ENCODE results near the gene SKI. TPM values are rescaled to one million over a fixed set of nuclear protein-coding genes. Genes with fewer than 3 reads are reported as not detected.

Gene SKI
- total RNA-seq, 2 experiments from 2014 or later: 28.3 to 28.9 TPM

- no peak overlapping the region for H3K4me3 Mint-ChIP-seq
- H3K27ac Mint-ChIP-seq: no peak overlapping the region
- DNase-seq: no peak
- no peaks in the 10 kb centered on the region for H3K9me3 Mint-ChIP-seq
- ChIA-PET POLR2A (no interaction called here), CTCF (interaction anchor here (0.7 kb wide), 1 partner anchor 112 kb away, joined by 4 read pairs; the partner anchor contains the start of gene FAAP20)
- H3K36me3 Mint-ChIP-seq: peaks cover 44% of the 10 kb centered on the region
- intact Hi-C loops (cut with micrococcal nuclease): no loop called here
- H3K4me1 Mint-ChIP-seq (ENCODE audit: low read depth): peaks cover 7% of the 10 kb centered on the region
- no peaks in the 10 kb centered on the region for H3K27me3 Mint-ChIP-seq
These were observed 78.2 kb downstream of the SKI start for GRCh38 chr1:2306151-2306978.

GRCh38 chr1:2307064-2307605 is 79.0 kb downstream of the SKI start:
- Mint-ChIP-seq H3K27ac (no peak overlapping the region), H3K27me3 (no peaks in the 10 kb centered on the region), H3K4me1 (ENCODE audit: low read depth) (no peaks in the 10 kb centered on the region), H3K9me3 (no peaks in the 10 kb centered on the region), H3K36me3 (peaks cover 44% of the 10 kb centered on the region), H3K4me3 (no peak overlapping the region)
- ChIA-PET CTCF (interaction anchor here (0.7 kb wide), 1 partner anchor 112 kb away, joined by 4 read pairs; the partner anchor contains the start of gene FAAP20), POLR2A (no interaction called here)
- intact Hi-C loops (cut with micrococcal nuclease): no loop called here
- no peak for DNase-seq

DNA sequence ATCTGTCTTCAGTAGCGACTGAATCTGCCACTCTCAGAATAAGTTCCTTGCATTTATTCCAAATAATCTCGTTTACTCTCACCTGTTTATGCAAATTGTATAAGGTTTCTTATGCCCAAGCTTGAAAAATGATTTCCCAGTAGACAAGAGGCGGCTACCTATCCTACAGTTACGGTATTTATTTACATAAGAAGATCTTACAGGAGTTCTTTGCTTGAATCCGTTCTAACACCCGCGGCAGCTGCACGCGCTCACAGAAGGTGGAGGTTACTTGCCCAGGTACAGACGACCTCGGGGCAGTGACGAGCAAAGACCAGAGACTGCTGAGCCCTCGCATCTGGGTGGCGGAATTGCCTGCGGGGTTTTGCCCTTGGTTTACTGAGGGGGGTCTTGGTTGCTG is 79.9 kb downstream of the SKI start:
- Mint-ChIP-seq H3K27ac (no peak overlapping the region), H3K4me3 (no peak overlapping the region), H3K36me3 (peaks cover 44% of the 10 kb centered on the region), H3K4me1 (ENCODE audit: low read depth) (no peaks in the 10 kb centered on the region), H3K9me3 (no peaks in the 10 kb centered on the region), H3K27me3 (no peaks in the 10 kb centered on the region)
- no peak for DNase-seq
- CTCF ChIA-PET: no interaction called here
- POLR2A ChIA-PET: no interaction called here
- intact Hi-C loops (cut with micrococcal nuclease): no loop called here

GRCh38 chr1:2308844-2309243 is 80.7 kb downstream of the SKI start:
- no peaks in the 10 kb centered on the region for H3K9me3 Mint-ChIP-seq
- ChIA-PET CTCF (interaction anchor here (1.1 kb wide), 1 partner anchor 113 kb away, joined by 3 read pairs; no protein-coding TSS in a partner anchor), POLR2A (no interaction called here)
- H3K4me1 Mint-ChIP-seq (ENCODE audit: low read depth): no peaks in the 10 kb centered on the region
- no peak for DNase-seq
- no peak overlapping the region for H3K27ac Mint-ChIP-seq
- H3K27me3 Mint-ChIP-seq: no peaks in the 10 kb centered on the region
- peaks cover 36% of the 10 kb centered on the region for H3K36me3 Mint-ChIP-seq
- H3K4me3 Mint-ChIP-seq: no peak overlapping the region
- intact Hi-C loops (cut with micrococcal nuclease): no loop called here

DNA sequence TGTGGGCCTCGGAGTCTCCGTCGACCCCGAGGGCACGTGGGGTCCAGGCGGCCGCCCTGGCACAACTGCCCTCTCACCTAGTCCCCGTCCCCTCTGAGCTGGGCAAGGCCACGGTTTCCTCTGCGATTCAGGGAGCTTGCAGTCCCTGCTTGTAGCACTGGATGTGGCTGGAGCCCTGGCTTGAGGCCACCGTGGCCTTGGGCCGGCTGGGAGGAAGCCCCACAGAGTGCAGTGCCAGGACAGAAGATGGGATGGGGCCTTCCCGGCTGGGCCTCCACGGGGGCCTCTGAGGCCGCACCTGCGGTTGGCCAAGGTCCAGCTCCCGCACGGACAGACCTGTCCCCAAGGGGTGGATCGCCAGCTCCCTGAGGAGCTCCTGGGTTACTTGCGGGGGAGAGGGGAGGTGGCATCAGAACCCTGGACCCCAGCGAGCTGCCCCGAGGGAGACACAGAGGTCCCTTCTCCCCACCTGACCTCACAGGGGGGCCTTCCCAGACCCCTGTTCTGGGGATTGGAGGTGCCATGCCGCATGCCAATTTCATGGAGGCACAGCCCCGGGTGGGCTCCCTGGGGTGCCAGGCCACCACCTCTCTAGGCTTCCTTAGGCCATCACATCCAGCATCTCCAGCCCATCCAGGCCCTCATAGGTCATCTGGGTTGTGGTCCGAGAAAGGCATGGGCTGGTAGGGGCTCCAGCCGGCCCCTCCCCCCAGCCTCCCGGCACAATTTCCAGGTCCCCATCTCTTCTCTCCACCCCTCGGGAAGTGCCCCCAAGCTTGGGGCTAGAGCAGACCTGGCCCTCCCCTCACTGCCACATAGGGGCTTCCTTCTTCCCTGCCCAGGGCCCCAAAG is 82.4 kb downstream of the SKI start:
- intact Hi-C loops (cut with micrococcal nuclease): no loop called here
- H3K4me3 Mint-ChIP-seq: no peak overlapping the region
- POLR2A ChIA-PET: interaction anchor here (1.2 kb wide), 1 partner anchor 81 kb away, joined by 4 read pairs; no protein-coding TSS in a partner anchor
- H3K9me3 Mint-ChIP-seq: no peaks in the 10 kb centered on the region
- no peaks in the 10 kb centered on the region for H3K27me3 Mint-ChIP-seq
- CTCF ChIA-PET: interaction anchor here (0.8 to 1.1 kb wide), 3 partner anchors 12 to 71 kb away, joined by 3 read pairs; no protein-coding TSS in a partner anchor
- peaks cover 25% of the 10 kb centered on the region for H3K36me3 Mint-ChIP-seq
- H3K27ac Mint-ChIP-seq: no peak overlapping the region
- no peak for DNase-seq
- no peaks in the 10 kb centered on the region for H3K4me1 Mint-ChIP-seq (ENCODE audit: low read depth)

- intact Hi-C loops (cut with micrococcal nuclease): no loop called here
- POLR2A ChIA-PET: interaction anchor here (0.8 to 1.2 kb wide), 3 partner anchors 82 to 116 kb away, joined by 3 to 4 read pairs (median 3); no protein-coding TSS in a partner anchor
- no peaks in the 10 kb centered on the region for H3K27me3 Mint-ChIP-seq
- H3K4me1 Mint-ChIP-seq (ENCODE audit: low read depth): no peaks in the 10 kb centered on the region
- no peak overlapping the region for H3K27ac Mint-ChIP-seq
- no peak overlapping the region for H3K4me3 Mint-ChIP-seq
- CTCF ChIA-PET: interaction anchor here (0.7 to 1.4 kb wide), 11 partner anchors 9 to 116 kb away, joined by 3 to 8 read pairs (median 3); partner anchors contain the start of gene FAAP20
- no peaks in the 10 kb centered on the region for H3K9me3 Mint-ChIP-seq
- DNase-seq: peak; percentile 68
- peaks cover 22% of the 10 kb centered on the region for H3K36me3 Mint-ChIP-seq
These were observed 83.3 kb downstream of the SKI start for GRCh38 chr1:2311184-2312032.

- H3K27me3 Mint-ChIP-seq: no peaks in the 10 kb centered on the region
- H3K9me3 Mint-ChIP-seq: no peaks in the 10 kb centered on the region
- ChIA-PET CTCF (interaction anchor here (0.7 to 1.4 kb wide), 9 partner anchors 10 to 117 kb away, joined by 3 to 8 read pairs (median 3); partner anchors contain the start of gene FAAP20), POLR2A (interaction anchor here (0.8 to 2.1 kb wide), 3 partner anchors 83 to 117 kb away, joined by 3 to 5 read pairs (median 3); no protein-coding TSS in a partner anchor)
- no peak overlapping the region for H3K27ac Mint-ChIP-seq
- intact Hi-C loops (cut with micrococcal nuclease): no loop called here
- H3K4me3 Mint-ChIP-seq: no peak overlapping the region
- H3K36me3 Mint-ChIP-seq: peaks cover 18% of the 10 kb centered on the region
- no peak for DNase-seq
- H3K4me1 Mint-ChIP-seq (ENCODE audit: low read depth): no peaks in the 10 kb centered on the region
These were observed 84.0 kb downstream of the SKI start for GRCh38 chr1:2312160-2312514.

DNA sequence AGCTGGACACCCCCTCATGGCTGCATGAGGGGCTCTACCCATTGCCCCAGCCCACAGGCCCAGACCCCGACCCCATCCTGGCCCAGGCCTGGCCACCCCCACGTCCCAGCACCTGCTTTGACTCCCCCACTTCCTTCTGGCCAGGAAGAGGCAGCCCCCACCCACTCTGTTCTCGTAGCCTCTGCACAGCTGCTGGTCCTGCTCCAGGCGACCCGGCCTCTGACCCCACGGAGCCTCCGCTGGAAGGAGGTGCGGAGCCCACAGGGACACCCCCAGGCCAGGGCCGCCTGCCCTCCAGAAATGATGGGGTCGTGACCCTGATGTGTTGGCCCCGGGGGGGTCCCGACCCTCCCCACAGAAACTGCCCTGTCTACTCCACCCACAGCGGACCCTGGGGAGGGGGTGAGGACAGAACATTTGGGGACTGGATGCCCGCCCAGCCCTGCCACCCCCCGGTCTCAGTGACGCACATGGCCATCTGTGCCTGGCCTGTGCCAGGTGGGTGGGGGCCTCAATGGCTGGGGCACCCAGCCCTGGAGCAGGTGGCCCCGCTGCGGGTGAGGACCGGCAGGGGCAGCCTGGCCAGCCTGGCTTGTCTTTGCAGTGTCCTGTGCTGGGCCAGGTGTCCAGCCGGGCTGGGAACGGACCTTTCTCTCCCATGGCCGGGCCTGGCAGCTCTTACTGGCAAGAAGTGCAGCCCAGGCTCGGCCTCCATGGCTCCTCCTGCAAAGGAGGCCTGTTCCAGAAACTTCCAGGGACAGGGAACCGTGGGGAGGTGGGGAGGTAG is 84.6 kb downstream of the SKI start:
- Mint-ChIP-seq H3K36me3 (peaks cover 12% of the 10 kb centered on the region), H3K9me3 (no peaks in the 10 kb centered on the region), H3K4me3 (no peak overlapping the region), H3K27ac (no peak overlapping the region), H3K4me1 (ENCODE audit: low read depth) (no peaks in the 10 kb centered on the region), H3K27me3 (no peaks in the 10 kb centered on the region)
- ChIA-PET CTCF (interaction anchor here (0.7 to 5.1 kb wide), 7 partner anchors 21 to 118 kb away, joined by 3 to 49 read pairs (median 3); partner anchors contain the start of gene FAAP20), POLR2A (interaction anchor here (0.8 to 2.1 kb wide), 4 partner anchors 11 to 118 kb away, joined by 3 to 5 read pairs (median 3); no protein-coding TSS in a partner anchor)
- intact Hi-C loops (cut with micrococcal nuclease): no loop called here
- no peak for DNase-seq

DNA sequence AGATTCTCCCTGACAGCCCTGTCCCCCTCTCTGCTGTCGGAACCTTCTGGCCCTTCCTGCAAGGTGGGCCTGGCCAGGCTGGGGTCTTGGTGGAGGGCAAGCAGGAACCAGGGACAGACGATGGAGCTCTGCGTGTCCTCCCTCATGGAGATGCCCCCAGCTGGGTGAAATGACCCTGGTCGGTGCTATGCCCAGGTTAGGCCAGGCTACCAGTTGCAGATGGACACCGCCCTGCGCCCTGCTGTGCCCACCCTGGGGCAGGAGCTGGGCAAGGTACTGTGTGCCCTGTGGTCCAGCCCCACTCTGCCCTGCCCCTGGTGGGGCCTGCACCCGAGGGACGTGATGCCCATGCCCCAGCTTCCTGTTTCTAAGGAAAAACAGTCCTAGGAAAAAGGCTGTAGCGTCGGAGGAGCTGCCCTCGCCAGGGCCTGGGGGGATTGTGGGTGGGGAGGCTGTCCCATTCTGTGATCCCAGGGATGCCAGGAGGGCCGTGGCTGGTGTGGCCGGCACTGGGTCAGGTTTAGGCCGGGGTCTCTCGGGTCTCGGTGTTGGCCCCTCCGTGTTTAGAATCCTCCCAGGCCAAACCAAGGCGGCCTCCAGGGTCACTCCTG is 85.6 kb downstream of the SKI start:
- POLR2A ChIA-PET: interaction anchor here (1.0 to 2.1 kb wide), 3 partner anchors 12 to 115 kb away, joined by 3 to 5 read pairs (median 3); no protein-coding TSS in a partner anchor
- H3K27ac Mint-ChIP-seq: no peak overlapping the region
- intact Hi-C loops (cut with micrococcal nuclease): no loop called here
- H3K27me3 Mint-ChIP-seq: no peaks in the 10 kb centered on the region
- CTCF ChIA-PET: interaction anchor here (0.7 to 5.1 kb wide), 3 partner anchors 78 to 118 kb away, joined by 3 to 49 read pairs (median 3); partner anchors contain the start of genes FAAP20, MORN1 and RER1
- no peak overlapping the region for H3K4me3 Mint-ChIP-seq
- H3K9me3 Mint-ChIP-seq: no peaks in the 10 kb centered on the region
- peaks cover 1% of the 10 kb centered on the region for H3K36me3 Mint-ChIP-seq
- H3K4me1 Mint-ChIP-seq (ENCODE audit: low read depth): no peaks in the 10 kb centered on the region
- no peak for DNase-seq

- ChIA-PET POLR2A (interaction anchor here (1.0 to 2.1 kb wide), 3 partner anchors 13 to 115 kb away, joined by 3 to 5 read pairs (median 3); no protein-coding TSS in a partner anchor), CTCF (interaction anchor here (1.0 to 5.1 kb wide), 6 partner anchors 26 to 119 kb away, joined by 3 to 49 read pairs (median 5); partner anchors contain the start of genes FAAP20, MORN1 and RER1)
- Mint-ChIP-seq H3K4me3 (no peak overlapping the region), H3K27me3 (no peaks in the 10 kb centered on the region), H3K27ac (no peak overlapping the region), H3K9me3 (no peaks in the 10 kb centered on the region), H3K36me3 (no peaks in the 10 kb centered on the region), H3K4me1 (ENCODE audit: low read depth) (no peaks in the 10 kb centered on the region)
- peak; percentile 30 for DNase-seq
- intact Hi-C loops (cut with micrococcal nuclease): no loop called here
These were observed 86.2 kb downstream of the SKI start for GRCh38 chr1:2314273-2314802.
